HG03469 (cell line): ENCODE data around the gene DCPS.
"Not testable (repeated sequence)": the region's sequence is repeated elsewhere in the genome, so short reads cannot be mapped to it uniquely, and the experiment has no call there.

Source experiments
- ATAC-seq: cut with Tn5 transposase; IDR thresholded peaks from one replicate; pipeline ENCODE4 v1.9.1; 2021; ENCODE audit warnings: mild to moderate bottlenecking, moderate library complexity, moderate number of reproducible peaks; ENCODE audit not compliant: unreplicated experiment

The DCPS gene

DNA sequence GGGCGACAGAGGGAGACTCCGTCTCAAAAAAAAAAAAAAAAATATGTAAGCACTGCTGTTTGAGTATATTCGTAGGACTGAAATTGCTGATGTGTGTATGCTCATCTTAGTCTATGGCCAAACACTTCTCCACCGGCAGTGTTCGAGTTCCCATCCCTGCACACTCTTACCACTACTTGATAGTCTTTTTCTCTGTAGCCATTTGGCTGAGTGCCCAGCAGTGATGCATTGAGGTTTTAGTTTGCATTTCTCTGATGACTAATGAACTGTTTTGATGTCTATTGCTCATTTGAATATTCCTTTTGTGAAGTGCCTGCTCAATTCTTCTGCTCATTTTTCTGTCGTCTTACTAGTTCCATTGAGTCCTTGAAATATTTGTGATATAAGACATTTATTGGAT is 19.0 kb upstream of the DCPS start:
- ATAC-seq = peak; percentile 66

DNA sequence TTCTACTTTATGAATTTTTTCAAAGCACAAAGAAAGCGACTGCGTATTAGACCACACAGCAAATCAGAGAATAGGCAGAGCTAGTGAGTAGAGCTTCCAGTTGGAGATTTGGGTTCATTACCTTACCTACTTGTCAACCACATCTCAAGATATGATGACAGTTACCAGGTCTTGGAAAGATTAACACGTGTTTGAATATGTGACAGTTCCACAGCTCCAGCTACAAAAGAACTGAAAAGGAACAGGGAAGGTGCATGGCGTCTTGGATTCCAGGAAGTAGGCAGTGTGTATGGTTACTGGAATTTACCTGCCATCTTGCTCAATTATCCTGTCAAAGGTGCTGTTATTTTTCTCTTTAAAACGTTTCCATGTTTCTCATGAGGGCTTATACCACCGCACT is 15.6 kb upstream of the DCPS start:
- ATAC-seq = no peak

DNA sequence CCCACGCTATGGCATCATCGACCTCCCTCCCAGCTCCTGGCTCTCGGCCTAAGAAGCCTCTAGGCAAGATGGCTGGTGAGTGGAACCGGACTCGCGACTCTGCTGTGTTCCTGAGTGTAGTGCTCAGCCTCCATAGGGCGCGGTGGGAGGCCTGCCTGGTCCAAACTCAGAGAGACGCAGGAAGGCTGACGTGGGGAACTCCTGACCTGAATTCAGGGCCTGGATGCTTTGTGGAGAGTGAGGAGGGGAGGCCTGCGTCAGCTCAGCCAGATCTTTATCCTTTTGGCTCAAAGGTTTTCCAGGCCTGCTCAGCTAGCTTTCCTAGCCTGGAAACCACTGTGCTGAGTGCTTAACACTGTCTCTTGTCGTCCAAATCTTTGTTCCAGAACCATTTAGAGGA is 13.0 kb upstream of the DCPS start:
- ATAC-seq = no peak

DNA sequence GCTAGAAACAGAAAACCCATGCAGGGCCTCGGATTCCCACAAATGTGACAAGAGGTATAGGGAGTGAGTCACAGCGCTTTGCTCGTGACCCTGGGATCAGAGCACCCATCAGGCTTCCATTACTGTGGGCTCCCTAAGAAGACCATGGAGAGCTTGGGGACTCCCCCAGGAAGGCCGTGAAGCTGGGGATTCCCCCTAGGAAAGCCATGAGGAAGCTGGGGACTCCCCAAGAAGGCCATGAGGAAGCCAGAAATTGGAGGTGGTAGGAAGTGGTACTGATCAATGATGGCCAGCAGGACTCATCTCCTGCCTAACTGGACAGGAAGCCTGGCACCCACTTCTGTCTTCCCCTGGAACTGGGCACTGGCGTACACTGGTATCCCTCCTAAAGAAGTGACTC is 10.1 kb upstream of the DCPS start:
- no peak for ATAC-seq

DNA sequence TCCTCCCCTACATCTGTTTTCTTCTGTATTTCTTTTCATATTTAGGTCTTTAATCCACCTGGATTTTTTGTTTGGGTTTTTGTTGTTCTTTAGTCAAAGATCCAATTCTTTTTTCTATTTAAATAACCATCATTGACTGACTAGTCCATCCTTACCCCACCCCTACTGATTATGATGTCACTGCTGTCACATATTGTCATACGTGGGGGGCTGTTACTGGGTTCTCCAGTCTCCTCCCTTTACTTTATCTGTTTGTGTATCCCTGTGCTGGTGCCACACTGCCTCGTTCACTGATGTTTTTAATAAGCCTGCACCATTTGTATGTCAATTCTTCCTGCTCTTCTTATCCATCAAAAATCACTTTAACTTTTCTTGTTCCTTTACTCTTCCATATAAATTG is 6.9 kb upstream of the DCPS start:
- ATAC-seq = no peak

DNA sequence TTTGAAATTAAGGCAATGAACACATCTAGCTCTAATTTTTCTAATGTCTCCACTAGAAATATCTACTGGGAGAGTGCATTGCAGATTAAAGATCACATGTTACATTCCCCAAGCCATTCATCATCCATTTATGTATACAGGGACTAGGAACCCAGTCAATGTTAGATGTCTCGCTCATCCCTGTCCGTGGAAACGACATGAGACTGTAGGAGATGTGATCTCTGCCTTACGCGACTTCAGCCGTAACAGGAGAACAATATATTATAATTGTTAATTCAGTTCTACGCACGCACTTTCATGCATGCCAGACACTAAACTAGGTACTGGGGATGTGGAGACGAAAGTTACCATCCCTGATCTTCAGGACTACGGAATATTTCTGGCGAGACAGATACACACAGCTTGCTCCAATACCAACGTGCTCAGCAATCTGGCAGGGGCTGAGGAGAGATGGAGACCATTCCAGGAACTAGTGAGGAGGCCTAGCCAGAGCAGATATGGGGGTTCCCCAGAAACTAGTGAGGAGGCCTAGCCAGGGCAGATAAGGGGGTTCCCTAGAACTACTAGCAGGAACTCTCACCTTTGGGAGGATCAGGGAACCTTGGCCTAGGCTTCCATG is 706 bp downstream of the DCPS start:
- ATAC-seq = no peak

DNA sequence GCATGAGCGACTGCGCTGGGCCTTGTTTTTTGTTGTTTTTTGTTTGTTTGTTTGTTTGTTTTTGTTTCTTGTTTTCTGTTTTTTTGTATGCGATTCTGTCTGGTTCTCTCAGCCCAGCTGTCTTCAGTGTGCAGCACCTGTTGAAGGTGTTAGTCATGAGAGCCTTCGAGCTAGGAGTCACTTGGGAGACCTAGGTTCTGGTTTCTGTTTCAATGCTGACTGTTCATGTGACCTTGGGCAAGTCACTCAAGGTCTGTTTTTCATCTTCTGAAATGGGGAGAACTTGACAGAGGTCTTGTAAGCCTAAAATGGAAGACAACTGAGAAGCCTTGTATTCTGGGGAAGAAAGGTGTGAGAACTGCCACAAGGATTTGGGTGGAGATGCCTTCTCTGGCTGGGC is 1.8 kb downstream of the DCPS start:
- ATAC-seq = peak; percentile 63

DNA sequence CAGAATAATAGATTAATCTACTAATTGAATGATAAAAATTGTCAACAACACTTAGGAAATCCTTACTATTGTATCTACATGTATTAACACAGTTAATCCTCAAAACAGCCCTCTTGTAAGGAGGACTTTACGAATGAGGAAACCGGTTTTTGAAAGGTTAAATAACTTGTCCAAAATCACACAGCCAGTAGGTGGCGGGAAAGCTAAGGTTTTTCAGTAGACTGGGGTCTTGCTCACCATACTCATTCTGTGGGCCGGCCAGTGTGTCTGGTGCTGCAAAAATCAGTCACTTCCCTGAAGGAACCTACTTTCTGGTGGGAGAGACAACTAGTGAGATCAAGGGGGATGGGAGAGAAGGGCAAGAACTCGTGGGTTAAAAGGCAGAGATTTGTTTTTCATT is 3.8 kb downstream of the DCPS start:
- ATAC-seq = no peak

DNA sequence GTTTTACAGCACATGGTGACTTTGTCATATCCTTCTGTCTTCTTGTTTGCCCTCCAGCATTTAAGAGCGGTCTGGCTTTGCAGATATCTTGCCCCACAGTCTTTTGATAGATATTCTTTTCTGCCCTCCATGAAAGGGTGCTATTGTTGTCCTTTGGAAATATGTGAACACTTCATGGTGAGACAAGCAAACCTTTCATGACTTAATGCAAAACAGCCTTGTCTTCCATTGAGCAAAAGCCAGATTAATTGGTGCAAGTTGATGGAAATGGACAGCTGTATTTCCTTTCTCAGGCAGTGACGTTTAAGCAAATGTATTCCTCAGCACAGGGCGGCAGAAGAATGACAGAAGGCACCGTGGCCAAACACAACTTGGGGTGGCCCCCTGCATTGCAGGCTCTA is 4.4 kb downstream of the DCPS start:
- no peak for ATAC-seq

DNA sequence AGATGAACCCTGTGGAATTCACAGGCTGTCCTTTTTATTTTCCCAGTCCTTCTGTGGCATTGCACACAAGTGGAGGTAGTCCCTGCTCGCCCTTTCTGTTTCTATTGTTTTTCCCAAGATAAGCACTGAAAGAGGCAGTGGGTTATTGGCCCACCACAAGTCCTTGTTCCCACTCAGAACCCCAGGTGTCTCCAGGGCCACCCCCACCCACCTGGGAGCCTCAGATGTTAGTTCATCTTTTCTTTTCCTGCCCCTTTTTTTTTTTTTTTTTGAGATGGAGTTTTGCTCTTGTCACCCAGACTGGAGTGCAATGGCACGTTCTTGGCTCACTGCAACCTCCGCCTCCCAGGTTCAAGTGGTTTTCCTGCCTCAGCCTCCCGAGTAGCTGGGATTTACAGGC is 4.9 kb downstream of the DCPS start:
- not testable (repeated sequence) for ATAC-seq

DNA sequence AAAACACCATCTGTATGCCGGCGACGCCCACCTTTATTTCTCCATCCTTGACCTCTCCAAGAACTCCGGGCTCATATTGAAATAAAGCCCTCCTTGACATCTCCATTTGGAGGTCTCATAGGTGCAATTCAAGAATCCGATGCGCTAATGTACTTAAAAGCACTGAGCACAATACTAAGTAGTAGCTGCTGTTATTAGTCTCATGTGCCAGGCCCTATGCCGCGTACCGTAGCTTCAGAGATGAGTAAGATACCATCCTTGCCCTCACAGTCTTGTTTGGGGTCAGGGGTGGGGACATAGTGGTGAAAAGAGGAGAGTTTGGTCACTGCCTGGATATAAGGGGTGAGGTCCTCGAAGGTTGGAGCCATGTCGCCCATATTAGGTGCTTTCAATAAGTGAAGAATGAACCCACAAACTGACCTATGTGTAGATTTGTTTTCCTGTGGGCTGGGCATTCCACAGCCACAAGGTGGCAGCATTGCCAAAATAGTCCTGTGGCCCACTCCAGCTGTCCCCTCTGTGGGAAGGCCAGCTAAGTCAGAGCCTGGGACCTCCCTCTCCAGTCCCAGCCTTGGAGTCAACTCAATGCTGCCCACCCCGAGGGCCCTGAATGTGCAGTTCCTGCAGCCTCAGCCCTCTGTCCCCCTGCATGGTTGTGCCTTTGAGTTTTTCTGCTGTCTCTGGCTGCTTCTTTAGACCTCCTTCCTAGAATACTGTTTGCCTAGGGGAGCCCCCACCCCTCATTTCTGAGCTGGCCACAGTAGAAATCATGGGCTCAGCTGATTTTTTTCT is 6.5 kb downstream of the DCPS start:
- ATAC-seq = no peak

DNA sequence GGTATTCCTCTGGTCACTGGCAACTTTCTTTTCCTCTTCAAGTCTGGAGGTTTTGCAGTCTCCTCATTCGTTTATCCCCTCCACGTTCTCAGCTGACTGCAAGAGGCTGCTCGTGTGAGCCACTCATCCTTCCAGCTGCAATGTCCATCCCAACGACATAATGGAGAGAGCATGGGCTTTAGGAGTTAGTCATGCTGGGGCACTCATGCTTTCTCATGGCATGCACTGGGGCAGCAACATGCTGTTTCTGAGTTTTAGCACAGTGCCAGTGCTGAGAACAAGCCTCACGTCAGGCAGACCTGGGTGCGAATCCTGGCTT is 7.1 kb downstream of the DCPS start:
- ATAC-seq = no peak

DNA sequence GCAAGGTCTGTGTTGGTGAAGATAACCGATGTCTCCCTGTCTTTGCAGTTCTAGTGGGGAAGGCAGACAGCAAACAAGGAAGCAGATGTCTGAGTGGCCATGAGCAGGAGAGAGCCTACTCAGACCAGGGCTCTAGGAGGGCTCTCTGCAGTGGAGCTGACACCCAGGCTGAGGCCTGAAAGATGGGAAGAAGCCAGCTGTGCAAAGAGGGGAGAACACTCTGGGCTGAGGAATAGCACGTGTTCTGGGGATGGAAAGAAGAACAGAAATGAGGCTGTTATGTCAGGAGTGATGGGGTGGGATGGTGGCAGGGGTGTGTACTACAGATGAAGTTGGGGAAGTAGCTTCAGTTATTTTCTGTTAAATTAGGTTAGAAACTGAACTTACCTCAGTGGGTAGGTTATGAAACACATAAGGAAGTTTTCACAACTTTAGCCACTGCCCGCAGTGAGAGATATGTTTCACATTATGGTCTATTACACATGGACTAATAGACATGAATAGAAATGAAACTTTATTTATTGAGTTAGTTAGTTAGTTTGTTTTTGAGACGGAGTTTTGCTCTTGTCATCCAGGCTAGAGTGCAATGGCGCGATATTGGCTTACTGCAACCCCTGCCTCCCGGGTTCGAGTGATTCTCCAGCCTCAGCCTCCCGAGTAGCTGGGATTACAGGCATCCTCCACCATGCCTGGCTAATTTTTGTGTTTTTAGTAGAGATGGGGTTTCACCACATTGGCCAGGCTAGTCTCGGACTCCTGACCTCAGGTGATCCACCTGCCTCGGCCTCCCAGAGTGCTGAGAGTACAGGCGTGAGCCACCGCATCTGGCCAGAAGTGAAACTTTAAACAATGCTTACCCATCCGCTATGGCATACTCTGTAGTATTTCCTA is 7.8 kb downstream of the DCPS start:
- peak; percentile 40 for ATAC-seq

DNA sequence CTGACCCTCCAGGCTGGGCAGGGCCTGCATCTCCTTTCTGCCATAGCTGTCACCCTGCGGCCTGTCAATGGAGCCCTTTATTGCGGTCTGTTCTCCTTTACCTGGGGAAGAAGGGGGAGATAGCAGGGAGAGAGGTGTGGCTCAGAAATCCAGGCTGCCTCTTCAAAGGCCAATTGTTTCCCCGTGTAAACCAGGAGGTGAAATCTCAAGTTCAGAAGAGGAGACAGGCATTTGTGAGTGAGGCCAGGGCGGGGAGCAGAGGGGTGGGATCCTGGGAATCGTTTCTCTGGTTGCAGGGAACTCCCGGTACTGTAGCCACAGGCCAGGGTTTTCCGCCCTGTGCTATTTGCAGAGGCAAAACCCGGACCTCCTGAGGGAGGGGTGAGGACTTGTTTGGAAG is 9.1 kb downstream of the DCPS start:
- no peak for ATAC-seq

DNA sequence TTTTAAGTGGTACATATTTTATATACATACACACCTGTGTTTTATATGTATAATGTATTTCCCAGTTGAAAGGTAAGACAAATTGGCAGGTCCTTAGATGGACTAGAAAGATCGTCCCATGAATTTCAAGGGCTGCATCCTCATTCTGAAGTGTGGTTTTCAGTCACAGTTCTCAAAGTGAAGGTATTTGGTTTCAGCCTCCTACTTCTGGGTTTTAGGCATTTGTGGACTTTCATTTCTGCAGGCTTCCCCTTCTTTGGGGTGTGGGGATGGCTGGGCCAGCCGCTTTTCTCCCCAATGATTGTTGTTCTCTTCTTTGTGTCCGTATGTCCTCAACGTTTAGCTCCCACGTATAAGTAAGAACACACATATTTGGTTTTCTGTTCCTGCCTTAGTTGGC is 10.0 kb downstream of the DCPS start:
- no peak for ATAC-seq

DNA sequence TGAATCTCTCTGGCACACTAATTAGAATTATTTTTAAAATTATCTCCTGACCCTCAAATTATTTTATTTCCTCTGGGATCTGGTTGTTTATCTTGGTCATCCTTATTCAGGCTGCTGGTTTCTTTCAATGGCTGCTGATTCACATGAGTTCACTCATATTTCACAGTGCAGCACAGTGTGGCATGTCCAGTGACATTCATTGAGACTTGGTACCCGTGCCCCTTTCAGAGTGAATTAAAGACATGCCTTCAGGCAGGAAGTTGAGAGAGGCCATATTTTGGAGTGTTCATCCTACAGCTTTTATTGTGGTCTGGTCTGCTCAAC is 13.5 kb downstream of the DCPS start:
- no peak for ATAC-seq

DNA sequence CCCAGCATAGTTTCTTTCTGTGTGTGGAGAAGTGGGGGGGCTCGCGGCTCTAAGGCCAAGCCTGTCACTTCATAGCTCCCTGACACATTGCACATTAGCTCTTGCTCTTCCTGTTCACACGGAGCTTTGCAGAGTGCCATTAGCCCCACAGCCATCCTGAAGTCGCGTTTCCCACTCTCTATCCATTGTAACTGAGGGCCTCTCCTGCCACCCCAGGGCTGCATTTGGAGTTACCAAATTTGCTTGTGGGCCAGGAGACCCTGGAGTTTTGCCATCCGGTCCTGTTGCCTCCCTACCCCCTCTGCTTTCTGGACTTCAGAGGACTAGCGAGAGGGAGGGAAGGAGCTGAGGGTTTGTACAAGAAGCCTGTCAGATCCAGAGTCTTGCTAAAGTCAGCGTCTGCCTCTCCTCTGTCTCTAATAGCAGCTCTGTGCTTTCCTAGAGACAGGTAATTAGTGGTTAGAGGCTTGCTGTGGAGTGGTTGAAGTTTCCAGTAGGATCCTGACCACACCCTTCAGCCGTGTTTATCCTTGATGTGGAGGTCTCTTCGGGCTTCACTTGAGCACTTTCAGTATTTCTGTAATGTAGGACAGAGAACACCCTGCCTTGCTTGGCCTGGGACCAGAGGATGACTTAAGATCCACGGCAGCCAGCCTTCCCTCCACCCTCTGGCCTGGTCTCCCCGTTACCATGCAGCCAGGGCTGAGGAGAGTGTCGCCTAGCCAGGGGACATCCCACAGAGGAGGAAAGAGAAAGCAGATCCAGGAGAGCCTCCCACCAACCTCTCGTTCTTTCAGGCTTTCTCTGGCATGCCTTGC is 14.1 kb downstream of the DCPS start:
- ATAC-seq = no peak

DNA sequence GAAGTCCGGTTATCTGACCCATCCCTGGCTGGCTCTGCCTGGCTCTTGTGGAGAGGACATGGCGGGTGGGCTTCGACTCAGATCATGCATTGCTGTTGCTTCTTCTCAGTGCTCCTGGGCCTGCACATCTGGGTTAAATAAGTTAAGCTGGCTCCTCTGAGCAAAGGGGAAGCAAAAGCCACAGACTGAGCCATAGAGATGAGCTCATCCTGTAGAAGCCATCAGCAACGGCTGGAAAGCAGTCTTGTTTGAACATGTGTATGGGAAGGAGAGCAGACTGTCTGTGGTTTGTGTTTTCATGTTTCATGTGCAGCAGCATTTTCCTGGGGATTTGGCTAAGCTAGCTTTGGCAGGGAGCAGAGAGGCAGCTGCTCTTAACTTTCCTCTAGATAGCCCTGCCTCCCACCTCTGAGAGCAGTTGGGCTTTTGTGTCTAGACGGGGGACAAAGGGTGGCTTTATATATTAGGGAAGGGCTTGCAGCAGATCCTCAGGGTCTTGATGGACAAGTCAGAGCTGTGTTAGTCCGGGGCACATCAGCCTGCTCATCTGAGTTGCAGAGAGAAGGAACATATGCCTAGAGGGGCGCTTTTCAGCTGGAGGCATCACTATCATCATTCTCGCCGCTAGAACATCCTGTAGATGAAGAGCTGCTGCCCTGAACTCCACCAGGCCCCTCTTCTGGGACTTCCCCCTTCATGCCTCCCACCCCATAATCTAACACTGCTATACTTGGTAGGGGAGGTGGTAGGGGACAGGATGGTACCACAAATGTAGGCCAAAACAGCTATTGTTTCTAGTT is 14.9 kb downstream of the DCPS start:
- peak; percentile 94 for ATAC-seq

DNA sequence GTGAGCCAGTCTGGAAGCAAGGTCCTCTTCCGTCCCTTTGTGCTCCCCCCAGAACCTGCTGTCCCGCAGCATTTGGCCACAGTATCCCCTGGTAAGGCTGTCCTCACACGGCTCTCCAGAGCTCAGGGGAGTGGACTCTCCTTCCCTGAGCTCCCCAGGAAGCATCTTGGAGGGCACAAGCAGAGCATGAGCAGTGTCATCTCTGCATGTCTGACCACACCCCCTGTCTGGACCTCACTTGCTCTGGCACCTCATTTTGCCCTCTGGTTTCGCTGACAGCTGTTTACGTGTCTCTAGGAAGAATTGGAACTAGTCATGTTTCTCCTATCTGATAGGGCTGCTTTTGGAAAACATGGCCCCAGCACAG is 15.5 kb downstream of the DCPS start:
- ATAC-seq = no peak

DNA sequence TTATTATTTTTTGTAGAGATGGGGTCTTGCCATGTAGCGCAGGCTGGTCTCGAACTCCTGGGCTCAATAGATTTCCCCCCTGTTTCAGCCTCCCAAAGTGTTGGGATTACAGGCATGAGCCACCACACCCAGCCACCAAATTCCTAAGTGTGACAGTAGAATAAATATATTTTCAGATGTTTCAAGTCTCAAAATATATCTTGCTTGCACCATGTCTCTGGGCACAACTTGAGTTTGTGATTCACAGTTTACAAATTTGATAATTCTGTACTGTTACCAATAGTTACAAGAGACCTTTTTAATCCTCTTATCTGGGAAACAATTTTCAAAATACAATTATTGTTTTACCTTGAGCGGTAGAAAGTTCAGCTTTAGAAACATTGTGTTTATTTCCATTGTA is 19.1 kb downstream of the DCPS start:
- no peak for ATAC-seq
